Tibial nerve (tissue), 3 donors: ENCODE measurements around the gene CD79A.
"Not testable (repeated sequence)": the region's sequence is repeated elsewhere in the genome, so short reads cannot be mapped to it uniquely, and the experiment has no call there.

Experiments used
- POLR2A ChIP-seq, 2 donors: fragments of 450-650 bp; IDR thresholded peaks; one replicate each; pipeline ENCODE4 v1.6.1; 2017; ENCODE audit warnings: antibody characterized with exemption in 2 of 2, mild to moderate bottlenecking in 2 of 2, moderate library complexity in 2 of 2
- TF ChIP-seq, protein P1 (sequence below), 5 experiments: fragments of 200-600 bp in 3 of 5; fragments of 450-650 bp in 2 of 5; sonication (generic) in 3 of 5; IDR thresholded peaks; one replicate each; pipeline ENCODE4 v1.5.1; 2016 to 2019; ENCODE audit warnings: antibody characterized with exemption in 5 of 5, mild to moderate bottlenecking in 3 of 5, moderate library complexity in 2 of 5

DNA sequence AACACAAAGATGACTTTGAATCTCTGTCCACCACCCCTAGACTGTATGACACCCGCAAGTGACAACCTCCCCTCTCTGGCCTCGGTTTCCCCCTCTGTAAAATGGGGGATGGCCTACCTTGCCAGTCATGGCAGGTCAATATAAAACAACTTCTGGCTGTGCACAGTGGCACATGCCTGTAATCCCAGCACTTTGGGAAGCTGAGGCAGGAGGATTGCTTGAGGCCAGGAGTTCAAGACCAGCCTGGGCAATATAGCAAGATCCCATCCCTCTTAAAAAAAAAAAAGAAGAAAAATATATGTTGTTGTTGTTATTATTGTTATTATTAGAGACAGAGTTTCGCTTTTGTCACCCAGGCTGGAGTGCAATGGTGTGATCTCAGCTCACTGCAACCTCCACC is 1.1 kb upstream of the CD79A start:
- TF ChIP-seq POLR2A (IDR thresholded peaks at IDR 0.05): not testable (repeated sequence)
- TF ChIP-seq, protein P1, sequence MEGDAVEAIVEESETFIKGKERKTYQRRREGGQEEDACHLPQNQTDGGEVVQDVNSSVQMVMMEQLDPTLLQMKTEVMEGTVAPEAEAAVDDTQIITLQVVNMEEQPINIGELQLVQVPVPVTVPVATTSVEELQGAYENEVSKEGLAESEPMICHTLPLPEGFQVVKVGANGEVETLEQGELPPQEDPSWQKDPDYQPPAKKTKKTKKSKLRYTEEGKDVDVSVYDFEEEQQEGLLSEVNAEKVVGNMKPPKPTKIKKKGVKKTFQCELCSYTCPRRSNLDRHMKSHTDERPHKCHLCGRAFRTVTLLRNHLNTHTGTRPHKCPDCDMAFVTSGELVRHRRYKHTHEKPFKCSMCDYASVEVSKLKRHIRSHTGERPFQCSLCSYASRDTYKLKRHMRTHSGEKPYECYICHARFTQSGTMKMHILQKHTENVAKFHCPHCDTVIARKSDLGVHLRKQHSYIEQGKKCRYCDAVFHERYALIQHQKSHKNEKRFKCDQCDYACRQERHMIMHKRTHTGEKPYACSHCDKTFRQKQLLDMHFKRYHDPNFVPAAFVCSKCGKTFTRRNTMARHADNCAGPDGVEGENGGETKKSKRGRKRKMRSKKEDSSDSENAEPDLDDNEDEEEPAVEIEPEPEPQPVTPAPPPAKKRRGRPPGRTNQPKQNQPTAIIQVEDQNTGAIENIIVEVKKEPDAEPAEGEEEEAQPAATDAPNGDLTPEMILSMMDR (IDR thresholded peaks at IDR 0.05): not testable (repeated sequence)
